H1 (cell line): ENCODE data around the gene ANGEL2. TPM values are rescaled to one million over a fixed set of nuclear protein-coding genes. Genes with fewer than 3 reads are reported as not detected.

ENCODE experiments used
- BCL11A ChIP-seq, 2 experiments: IDR thresholded peaks; one replicate each; pipeline ENCODE4 v1.6.1; 2011; ENCODE audit warnings: low read depth in 2 of 2, low read length in 2 of 2, mild to moderate bottlenecking in 2 of 2
- CBX8 ChIP-seq: fragments of 300-800, 300-1000 bp; sonication (generic); IDR thresholded peaks from 2 replicates; pipeline ENCODE4 v1.7.1; 2016; ENCODE audit warnings: low read depth, low read length, borderline replicate concordance
- CTBP2 ChIP-seq: IDR thresholded peaks from 2 replicates; pipeline ENCODE4 v1.7.0; 2011; ENCODE audit warnings: borderline replicate concordance, mild to moderate bottlenecking, moderate library complexity, mixed read lengths, low read length; ENCODE audit not compliant: insufficient read depth, insufficient read length
- E2F6 ChIP-seq: IDR thresholded peaks from 2 replicates; pipeline ENCODE4 v1.6.1; 2012; ENCODE audit warnings: inconsistent platforms
- GABPA ChIP-seq: IDR thresholded peaks from 2 replicates; pipeline ENCODE4 v1.6.1; 2011; ENCODE audit warnings: mild to moderate bottlenecking, low read length, moderate library complexity, borderline replicate concordance; ENCODE audit not compliant: insufficient read depth
- GTF2F1 ChIP-seq: IDR thresholded peaks from 2 replicates; pipeline ENCODE4 v1.6.1; 2012; ENCODE audit warnings: low read depth, low read length, improper control_type of control experiment, borderline replicate concordance
- NRF1 ChIP-seq: IDR thresholded peaks from 2 replicates; pipeline ENCODE4 v1.6.1; 2011; ENCODE audit warnings: mild to moderate bottlenecking, low read depth, low read length, improper control_type of control experiment
- polyA plus RNA-seq, 7 experiments: library from polyadenylated mRNA; depleted of rRNA in 3 of 7; stranded (reverse) in 5 of 7; unstranded in 2 of 7; fragments of >200 nt in 5 of 7; fragments of 200-250 nt in 2 of 7; gene quantifications; 1 replicate in 5 of 7; 2 replicates in 1 of 7; 4 replicates in 1 of 7; pipeline versions ENCODE4 v1.2.1 to v1.2.3, GENCODE V29; 2011 to 2013; ENCODE audit warnings: missing spikeins in 2 of 7, mixed read lengths in 2 of 7
- total RNA-seq: library from RNA; stranded (reverse); fragmentation: NEBNext Ultra II Directional; extraction: Animal tissue kit (Norgen Biotek cat#: 25700); gene quantifications from 2 replicates; pipeline ENCODE4 v1.2.1, GENCODE V29; 2021

Gene ANGEL2
- total and polyA plus RNA-seq, 2 of the 8 experiments (the other 6 are each of a cell fraction or from before 2014, with no cell fraction given): 18.1 to 39.9 TPM

GRCh38 chr1:212955098-212955497 is 60.6 kb downstream of the ANGEL2 start (continued):
- TF ChIP-seq E2F6: no peak
- no peak for TF ChIP-seq CTBP2
- TF ChIP-seq GABPA: no peak
- TF ChIP-seq NRF1: no peak
- TF ChIP-seq CBX8: no peak
- TF ChIP-seq BCL11A (IDR thresholded peaks at IDR 0.05; ENCODE audit: low read depth in 2 of 2, low read length in 2 of 2): no peak
- no peak for TF ChIP-seq GTF2F1
